H1 (cell line): ENCODE measurements around the gene ZNF320. TPM values are rescaled to one million over a fixed set of nuclear protein-coding genes. Genes with fewer than 3 reads are reported as not detected.

ENCODE experiments used
- BCL11A ChIP-seq, 2 experiments: IDR thresholded peaks; one replicate each; pipeline ENCODE4 v1.6.1; 2011; ENCODE audit warnings: low read depth in 2 of 2, low read length in 2 of 2, mild to moderate bottlenecking in 2 of 2
- CREB1 ChIP-seq: IDR thresholded peaks from 2 replicates; pipeline ENCODE4 v1.6.1; 2012; ENCODE audit warnings: inconsistent platforms
- EP300 ChIP-seq, 2 experiments: IDR thresholded peaks; 1 replicate in 1 of 2; 2 replicates in 1 of 2; pipeline ENCODE4 v1.6.1; 2011 to 2012; ENCODE audit warnings: low read depth in 2 of 2, low read length in 2 of 2, mild to moderate bottlenecking in 2 of 2, borderline replicate concordance in 1 of 2, inconsistent platforms in 1 of 2, moderate library complexity in 1 of 2
- EZH2 ChIP-seq: fragments of 200-600 bp; sonication (generic); IDR thresholded peaks from 2 replicates; pipeline ENCODE4 v1.7.1; 2012; ENCODE audit warnings: low read depth, mild to moderate bottlenecking, moderate library complexity, low read length, inconsistent platforms; ENCODE audit not compliant: severe bottlenecking
- KDM5A ChIP-seq: fragments of 200-600 bp; IDR thresholded peaks from 2 replicates; pipeline ENCODE4 v1.7.1; 2012; ENCODE audit warnings: mild to moderate bottlenecking, low read length, inconsistent platforms, mixed read lengths
- RXRA ChIP-seq: IDR thresholded peaks from 2 replicates; pipeline ENCODE4 v1.6.1; 2011; ENCODE audit warnings: low read depth, mild to moderate bottlenecking, low read length, moderate library complexity; ENCODE audit not compliant: insufficient read depth
- SAP30 ChIP-seq: fragments of 300-600 bp; sonication (generic); IDR thresholded peaks from 2 replicates; pipeline ENCODE4 v1.7.1; 2012; ENCODE audit warnings: low read length, moderate library complexity, mild to moderate bottlenecking, inconsistent platforms; ENCODE audit not compliant: insufficient read depth, insufficient replicate concordance
- polyA plus RNA-seq, 7 experiments: library from polyadenylated mRNA; depleted of rRNA in 3 of 7; stranded (reverse) in 5 of 7; unstranded in 2 of 7; fragments of >200 nt in 5 of 7; fragments of 200-250 nt in 2 of 7; gene quantifications; 1 replicate in 5 of 7; 2 replicates in 1 of 7; 4 replicates in 1 of 7; pipeline versions ENCODE4 v1.2.1 to v1.2.3, GENCODE V29; 2011 to 2013; ENCODE audit warnings: missing spikeins in 2 of 7, mixed read lengths in 2 of 7
- total RNA-seq: library from RNA; stranded (reverse); fragmentation: NEBNext Ultra II Directional; extraction: Animal tissue kit (Norgen Biotek cat#: 25700); gene quantifications from 2 replicates; pipeline ENCODE4 v1.2.1, GENCODE V29; 2021
- TF ChIP-seq, protein P1 (sequence below): IDR thresholded peaks from 2 replicates; pipeline ENCODE4 v1.6.1; 2012; ENCODE audit warnings: low read length, inconsistent platforms
- TF ChIP-seq, protein P2 (sequence below), 3 experiments: IDR thresholded peaks; 1 replicate in 2 of 3; 2 replicates in 1 of 3; pipeline versions ENCODE4 v1.5.1 to v1.6.1; 2011; ENCODE audit warnings: low read length in 3 of 3, mild to moderate bottlenecking in 3 of 3, inconsistent platforms in 2 of 3, low read depth in 1 of 3, moderate library complexity in 1 of 3; ENCODE audit not compliant: insufficient read depth in 1 of 3; ENCODE audit errors: control extremely low read depth in 1 of 3
- TF ChIP-seq, protein P3 (sequence below): IDR thresholded peaks from 2 replicates; pipeline ENCODE4 v1.6.1; 2011; ENCODE audit warnings: low read length, improper control_type of control experiment
- TF ChIP-seq, protein P4 (sequence below): IDR thresholded peaks from 2 replicates; pipeline ENCODE4 v1.6.1; 2012; ENCODE audit warnings: inconsistent platforms
- TF ChIP-seq, protein P5 (sequence below): IDR thresholded peaks from 2 replicates; pipeline ENCODE4 v1.6.1; 2012; ENCODE audit warnings: inconsistent platforms

ZNF320 gene
- total and polyA plus RNA-seq, 2 of the 8 experiments (the other 6 are each of a cell fraction or from before 2014, with no cell fraction given): 20.6 to 26.8 TPM

DNA sequence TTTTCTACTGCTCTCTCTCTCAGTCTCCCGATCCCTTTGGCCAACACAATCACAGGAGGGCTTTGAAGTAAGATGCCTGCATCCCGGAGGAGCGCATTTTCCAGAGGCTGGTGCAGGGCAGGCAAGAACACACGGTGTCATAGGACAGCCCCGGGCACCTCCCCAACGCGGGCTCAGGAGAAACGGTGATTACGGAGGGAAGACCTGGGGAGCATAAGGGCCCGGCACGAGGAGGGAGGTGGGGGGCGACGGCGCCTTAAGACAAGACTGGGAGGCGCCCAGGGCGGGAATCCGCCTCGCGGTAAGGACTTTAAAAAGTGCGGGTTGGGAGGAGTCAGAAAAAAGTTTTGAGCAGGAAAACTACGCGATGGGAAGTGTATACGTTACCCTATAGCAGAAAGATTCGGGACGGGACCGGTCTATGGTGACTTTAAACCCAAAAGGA lies 44.5 kb upstream of the ZNF320 start (continued):
- TF ChIP-seq, protein P1, sequence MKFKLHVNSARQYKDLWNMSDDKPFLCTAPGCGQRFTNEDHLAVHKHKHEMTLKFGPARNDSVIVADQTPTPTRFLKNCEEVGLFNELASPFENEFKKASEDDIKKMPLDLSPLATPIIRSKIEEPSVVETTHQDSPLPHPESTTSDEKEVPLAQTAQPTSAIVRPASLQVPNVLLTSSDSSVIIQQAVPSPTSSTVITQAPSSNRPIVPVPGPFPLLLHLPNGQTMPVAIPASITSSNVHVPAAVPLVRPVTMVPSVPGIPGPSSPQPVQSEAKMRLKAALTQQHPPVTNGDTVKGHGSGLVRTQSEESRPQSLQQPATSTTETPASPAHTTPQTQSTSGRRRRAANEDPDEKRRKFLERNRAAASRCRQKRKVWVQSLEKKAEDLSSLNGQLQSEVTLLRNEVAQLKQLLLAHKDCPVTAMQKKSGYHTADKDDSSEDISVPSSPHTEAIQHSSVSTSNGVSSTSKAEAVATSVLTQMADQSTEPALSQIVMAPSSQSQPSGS: no peak
- no peak for TF ChIP-seq RXRA
- no peak for TF ChIP-seq CREB1
- TF ChIP-seq, protein P2, sequence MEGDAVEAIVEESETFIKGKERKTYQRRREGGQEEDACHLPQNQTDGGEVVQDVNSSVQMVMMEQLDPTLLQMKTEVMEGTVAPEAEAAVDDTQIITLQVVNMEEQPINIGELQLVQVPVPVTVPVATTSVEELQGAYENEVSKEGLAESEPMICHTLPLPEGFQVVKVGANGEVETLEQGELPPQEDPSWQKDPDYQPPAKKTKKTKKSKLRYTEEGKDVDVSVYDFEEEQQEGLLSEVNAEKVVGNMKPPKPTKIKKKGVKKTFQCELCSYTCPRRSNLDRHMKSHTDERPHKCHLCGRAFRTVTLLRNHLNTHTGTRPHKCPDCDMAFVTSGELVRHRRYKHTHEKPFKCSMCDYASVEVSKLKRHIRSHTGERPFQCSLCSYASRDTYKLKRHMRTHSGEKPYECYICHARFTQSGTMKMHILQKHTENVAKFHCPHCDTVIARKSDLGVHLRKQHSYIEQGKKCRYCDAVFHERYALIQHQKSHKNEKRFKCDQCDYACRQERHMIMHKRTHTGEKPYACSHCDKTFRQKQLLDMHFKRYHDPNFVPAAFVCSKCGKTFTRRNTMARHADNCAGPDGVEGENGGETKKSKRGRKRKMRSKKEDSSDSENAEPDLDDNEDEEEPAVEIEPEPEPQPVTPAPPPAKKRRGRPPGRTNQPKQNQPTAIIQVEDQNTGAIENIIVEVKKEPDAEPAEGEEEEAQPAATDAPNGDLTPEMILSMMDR (IDR thresholded peaks at IDR 0.05; ENCODE audit: control extremely low read depth in 1 of 3, insufficient read depth in 1 of 3, low read depth in 1 of 3, low read length in 3 of 3): no peak
- no peak for TF ChIP-seq EP300 (IDR thresholded peaks at IDR 0.05; ENCODE audit: borderline replicate concordance in 1 of 2, low read depth in 2 of 2, low read length in 2 of 2)
- no peak for TF ChIP-seq BCL11A (IDR thresholded peaks at IDR 0.05; ENCODE audit: low read depth in 2 of 2, low read length in 2 of 2)
- TF ChIP-seq, protein P3, sequence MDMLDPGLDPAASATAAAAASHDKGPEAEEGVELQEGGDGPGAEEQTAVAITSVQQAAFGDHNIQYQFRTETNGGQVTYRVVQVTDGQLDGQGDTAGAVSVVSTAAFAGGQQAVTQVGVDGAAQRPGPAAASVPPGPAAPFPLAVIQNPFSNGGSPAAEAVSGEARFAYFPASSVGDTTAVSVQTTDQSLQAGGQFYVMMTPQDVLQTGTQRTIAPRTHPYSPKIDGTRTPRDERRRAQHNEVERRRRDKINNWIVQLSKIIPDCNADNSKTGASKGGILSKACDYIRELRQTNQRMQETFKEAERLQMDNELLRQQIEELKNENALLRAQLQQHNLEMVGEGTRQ: no peak
- no peak for TF ChIP-seq EZH2
- TF ChIP-seq, protein P4, sequence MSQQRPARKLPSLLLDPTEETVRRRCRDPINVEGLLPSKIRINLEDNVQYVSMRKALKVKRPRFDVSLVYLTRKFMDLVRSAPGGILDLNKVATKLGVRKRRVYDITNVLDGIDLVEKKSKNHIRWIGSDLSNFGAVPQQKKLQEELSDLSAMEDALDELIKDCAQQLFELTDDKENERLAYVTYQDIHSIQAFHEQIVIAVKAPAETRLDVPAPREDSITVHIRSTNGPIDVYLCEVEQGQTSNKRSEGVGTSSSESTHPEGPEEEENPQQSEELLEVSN: peak; percentile 86
- peak; percentile 43 for TF ChIP-seq SAP30
- TF ChIP-seq, protein P5, sequence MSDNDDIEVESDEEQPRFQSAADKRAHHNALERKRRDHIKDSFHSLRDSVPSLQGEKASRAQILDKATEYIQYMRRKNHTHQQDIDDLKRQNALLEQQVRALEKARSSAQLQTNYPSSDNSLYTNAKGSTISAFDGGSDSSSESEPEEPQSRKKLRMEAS: peak; percentile 84
- no peak for TF ChIP-seq KDM5A
